NCI-H82 treated with DMSO at 0.1 percent for 48 hours (cell line): Measurements from ENCODE around the gene EPGN.

Experiments used
- DNase-seq: peaks from one replicate; lab custom pipeline; 2025; ENCODE audit not compliant: unreplicated experiment; lab: John Stamatoyannopoulos, UW

EPGN gene

GRCh38 chr4:74308215-74308614, at the start of gene EPGN:
TSS of gene EPGN (plus strand) at chr4:74308470. CDS start at chr4:74308534, 64 bp downstream.
- no peak for DNase-seq

GRCh38 chr4:74258963-74259362, 49.3 kb upstream of the EPGN start:
- DNase-seq: no peak

GRCh38 chr4:74260036-74260435, 48.2 kb upstream of the EPGN start:
- no peak for DNase-seq

GRCh38 chr4:74262522-74262921, 45.7 kb upstream of the EPGN start:
- DNase-seq: no peak

GRCh38 chr4:74263551-74263950, 44.7 kb upstream of the EPGN start:
- DNase-seq: no peak

GRCh38 chr4:74266081-74266480, 42.2 kb upstream of the EPGN start:
- DNase-seq: no peak

GRCh38 chr4:74267998-74268606, 40.2 kb upstream of the EPGN start:
- DNase-seq: no peak

- no peak for DNase-seq
These were observed 39.6 kb upstream of the EPGN start for GRCh38 chr4:74268643-74269042.

GRCh38 chr4:74278490-74278889, 29.8 kb upstream of the EPGN start:
- no peak for DNase-seq

- no peak for DNase-seq
These were observed 28.6 kb upstream of the EPGN start for GRCh38 chr4:74279716-74280115.

GRCh38 chr4:74282926-74283325, 25.3 kb upstream of the EPGN start:
- no peak for DNase-seq

GRCh38 chr4:74283614-74284013, 24.7 kb upstream of the EPGN start:
- DNase-seq: no peak

- no peak for DNase-seq
These were observed 24.2 kb upstream of the EPGN start for GRCh38 chr4:74284053-74284452.

- no peak for DNase-seq
These were observed 21.1 kb upstream of the EPGN start for GRCh38 chr4:74287164-74287563.

- no peak for DNase-seq
These were observed 20.5 kb upstream of the EPGN start for GRCh38 chr4:74287791-74288190.

- no peak for DNase-seq
These were observed 16.8 kb upstream of the EPGN start for GRCh38 chr4:74291471-74291870.

GRCh38 chr4:74292111-74292870, 16.0 kb upstream of the EPGN start:
- DNase-seq: no peak

- DNase-seq: no peak
These were observed 14.7 kb upstream of the EPGN start for GRCh38 chr4:74293558-74293957.

GRCh38 chr4:74294681-74295080, 13.6 kb upstream of the EPGN start:
- DNase-seq: no peak

GRCh38 chr4:74297539-74297938, 10.7 kb upstream of the EPGN start:
- no peak for DNase-seq

- no peak for DNase-seq
These were observed 4.1 kb upstream of the EPGN start for GRCh38 chr4:74304095-74304625.

- DNase-seq: no peak
These were observed 3.3 kb upstream of the EPGN start for GRCh38 chr4:74305000-74305399.

- no peak for DNase-seq
These were observed 1.1 kb upstream of the EPGN start for GRCh38 chr4:74307170-74307569.
